DMS53 treated with DMSO at 0.1 percent for 48 hours (cell line): ENCODE results near the gene COL6A3.

Source experiments
- DNase-seq: peaks from one replicate; lab custom pipeline; 2025; ENCODE audit not compliant: unreplicated experiment; lab: John Stamatoyannopoulos, UW

Gene COL6A3

DNA sequence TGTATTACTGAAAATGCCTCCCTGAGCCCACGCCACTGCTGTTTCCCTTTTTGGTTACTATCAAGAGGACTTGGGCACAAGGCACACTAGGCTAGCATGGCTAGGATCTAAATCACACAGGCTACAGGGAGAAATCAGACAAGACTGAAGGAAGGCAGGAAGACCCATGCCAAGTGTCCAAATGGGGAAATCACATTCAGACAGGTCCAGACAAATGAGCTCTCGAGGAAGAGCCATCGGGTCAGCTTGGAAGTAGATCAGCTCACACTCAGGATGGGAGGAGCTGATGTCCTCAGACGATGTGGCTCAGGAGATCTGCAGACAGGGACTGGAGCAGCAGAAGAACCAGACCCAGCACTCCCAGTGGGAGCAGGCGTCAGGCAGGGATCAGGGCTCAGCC is 113.2 kb downstream of the COL6A3 start:
- DNase-seq = no peak

DNA sequence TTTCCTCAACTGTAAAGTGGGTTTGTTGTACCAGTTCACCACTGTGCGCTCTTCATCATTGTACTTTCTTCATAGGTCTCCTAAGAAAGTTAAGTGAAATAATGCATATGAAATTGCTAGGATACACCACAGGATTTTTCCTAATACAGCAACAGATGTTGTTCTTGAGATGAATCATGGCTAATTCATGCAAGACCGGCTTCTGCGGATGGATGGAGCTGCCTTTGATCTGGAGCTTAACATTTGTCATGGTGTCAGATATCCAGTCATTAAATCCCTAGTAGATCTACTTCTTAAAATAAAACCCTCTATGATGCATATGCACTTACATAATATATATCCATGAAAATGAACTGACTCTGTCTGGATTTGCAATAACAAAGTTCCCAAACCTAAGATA is 114.1 kb downstream of the COL6A3 start:
- peak; percentile 99 for DNase-seq

DNA sequence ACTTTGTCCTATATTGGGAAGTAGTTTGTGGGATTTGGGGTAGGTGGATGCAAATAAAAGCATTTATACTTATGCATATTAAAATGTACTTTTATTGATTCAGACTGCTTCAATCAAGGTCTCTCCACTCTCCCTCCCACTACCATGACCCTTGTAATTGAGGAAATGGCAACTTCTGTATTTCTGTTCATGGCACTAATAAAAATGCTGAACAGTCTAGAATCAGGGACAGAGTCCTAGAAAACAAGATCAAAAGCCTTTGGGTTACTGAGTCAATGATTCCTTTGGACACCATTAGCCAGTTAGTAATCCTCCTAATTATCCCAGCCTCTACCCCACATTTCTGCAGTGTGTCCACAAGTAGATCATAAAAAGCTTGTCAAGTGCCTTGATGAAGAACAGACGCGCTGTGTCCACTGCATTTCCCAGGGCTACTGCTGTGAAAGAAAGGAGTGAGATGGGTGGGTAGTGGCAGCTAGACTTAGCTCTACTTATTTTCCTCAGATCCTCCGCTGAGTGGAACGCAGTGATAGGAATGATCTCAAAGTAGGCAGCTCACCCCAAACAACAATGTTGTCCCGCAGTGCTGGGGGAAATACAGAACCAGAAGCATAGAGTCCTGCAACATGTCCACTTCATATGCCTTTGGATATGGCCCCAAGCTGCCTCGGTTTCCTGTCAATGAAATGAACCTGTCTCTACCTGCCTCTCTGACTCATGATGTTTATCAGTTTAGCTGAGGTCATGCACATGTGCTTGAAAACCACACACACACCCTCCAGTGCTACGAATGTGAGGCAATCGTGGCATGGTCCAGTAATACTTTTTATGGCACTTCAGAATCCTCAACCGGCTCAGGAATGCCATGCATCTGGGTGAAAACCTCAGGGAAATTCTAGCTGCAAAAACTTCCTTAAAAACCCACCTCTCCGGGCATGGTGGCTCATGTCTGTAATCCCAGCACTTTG is 115.5 kb downstream of the COL6A3 start:
- DNase-seq = peak; percentile 99

DNA sequence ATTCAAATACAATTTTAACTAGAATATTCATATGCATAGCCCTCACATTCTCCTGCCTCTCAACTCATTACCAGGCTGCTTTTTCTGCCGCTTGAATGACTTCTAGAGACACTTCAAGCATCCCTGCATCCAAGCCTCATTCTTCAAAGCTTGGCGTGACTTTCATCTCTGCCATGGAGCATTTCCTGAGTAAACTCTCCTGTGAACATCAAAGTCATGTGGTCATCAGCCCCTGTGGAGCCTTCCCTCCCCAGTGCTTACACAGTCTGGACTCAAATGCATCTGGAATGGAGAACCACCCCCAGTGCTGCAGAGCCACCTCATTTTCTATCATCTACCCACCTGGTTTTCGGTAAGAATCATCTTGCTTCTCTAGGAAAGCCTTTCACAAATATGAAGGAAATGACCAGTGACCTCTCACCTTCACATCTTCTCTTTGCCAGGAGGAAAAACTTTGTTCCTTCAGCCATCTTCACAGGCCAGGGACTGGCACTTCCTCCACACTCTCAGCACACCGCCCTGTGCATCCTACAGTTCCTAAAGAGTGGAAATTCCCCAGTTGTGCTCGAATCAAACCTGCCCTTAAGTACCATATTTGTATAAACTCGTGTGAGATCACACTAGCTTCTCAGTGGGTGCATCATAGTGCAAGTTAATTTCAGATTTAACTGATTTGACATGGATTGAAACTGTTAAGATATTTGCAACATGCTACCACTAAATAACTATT is 116.4 kb downstream of the COL6A3 start:
- peak; percentile 98 for DNase-seq

DNA sequence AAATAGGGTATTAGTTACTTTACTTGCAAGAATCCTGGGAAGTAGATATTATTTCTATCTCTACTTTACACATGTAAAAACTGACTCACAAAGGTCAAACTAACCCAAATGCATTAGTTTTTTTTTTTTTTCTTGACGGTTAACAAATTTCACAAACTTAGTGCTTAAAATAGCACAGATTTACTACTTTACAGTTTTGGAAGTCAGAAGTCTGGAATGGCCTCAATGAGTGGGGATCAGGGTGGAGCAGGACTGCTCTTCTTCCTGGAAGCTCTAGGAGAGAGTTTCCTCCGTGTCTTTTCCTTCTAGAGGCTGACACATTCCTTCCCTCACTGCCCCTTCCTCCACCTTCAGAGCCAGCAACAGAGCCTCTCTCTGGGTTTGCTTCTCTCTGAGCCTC is 117.2 kb downstream of the COL6A3 start:
- no peak for DNase-seq

DNA sequence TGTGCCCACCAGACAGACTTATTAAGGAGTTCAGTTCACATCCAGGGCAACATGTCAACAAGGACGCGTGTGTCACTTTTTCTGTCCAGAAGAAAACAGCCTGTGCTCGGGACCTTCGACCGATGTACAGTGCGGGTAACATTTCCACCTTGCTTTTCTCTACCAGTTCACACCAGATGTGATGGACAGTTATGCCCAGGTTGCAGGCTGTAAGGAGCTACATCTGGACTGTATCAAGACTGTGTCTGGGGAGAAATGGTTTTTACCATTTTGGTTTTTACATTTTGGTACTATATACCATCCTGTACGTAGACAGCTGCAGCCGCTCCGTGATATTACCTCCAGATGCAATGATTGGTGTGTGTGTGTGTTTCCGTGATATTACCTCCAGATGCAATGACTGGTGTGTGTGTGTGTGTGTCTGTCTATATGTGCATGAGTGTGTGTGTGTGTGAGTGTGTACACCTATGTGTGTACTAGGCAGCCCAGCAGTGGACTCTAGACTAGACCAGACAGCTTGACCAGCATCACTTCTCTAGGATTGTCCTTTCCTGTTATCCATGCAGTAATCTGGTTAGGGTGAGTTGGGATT is 118.0 kb downstream of the COL6A3 start:
- DNase-seq = no peak

DNA sequence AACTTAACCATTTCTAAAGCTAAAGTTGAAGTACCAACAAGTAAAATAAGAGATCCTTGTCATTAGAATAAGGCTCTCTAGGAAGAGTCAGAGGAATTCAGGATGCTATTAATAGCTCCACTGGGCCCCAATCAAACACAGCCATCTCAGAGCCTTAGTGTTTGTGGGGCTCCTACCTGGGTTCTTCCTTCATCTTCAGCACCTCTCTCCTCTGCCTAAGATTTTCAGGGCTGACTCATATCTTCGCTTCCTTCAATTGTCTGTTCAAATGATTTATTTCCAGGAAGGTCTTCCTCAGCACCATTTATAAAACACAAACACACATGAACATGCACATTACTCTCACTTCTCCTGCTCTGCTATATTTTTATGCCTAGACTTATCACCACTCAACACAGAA is 119.5 kb downstream of the COL6A3 start:
- DNase-seq = no peak

DNA sequence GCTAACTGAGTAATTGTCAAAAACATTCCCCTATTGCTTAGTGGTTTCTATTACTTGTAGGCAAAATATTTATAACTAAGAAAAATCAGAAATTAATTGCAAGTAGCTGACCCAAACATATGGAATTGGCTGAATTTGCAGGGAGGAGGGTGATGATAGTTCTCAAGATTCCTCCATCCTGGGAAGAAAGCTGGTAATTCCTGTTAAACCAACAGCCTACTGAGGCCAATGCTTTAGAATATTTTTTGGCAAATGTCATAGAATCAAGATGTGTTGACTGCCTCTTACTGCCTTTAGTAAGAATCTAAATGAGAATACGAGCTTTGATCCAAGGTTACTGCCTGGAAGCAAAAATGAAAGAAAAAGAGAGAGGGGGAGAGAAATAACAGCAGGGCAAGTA is 120.0 kb downstream of the COL6A3 start:
- DNase-seq = no peak

DNA sequence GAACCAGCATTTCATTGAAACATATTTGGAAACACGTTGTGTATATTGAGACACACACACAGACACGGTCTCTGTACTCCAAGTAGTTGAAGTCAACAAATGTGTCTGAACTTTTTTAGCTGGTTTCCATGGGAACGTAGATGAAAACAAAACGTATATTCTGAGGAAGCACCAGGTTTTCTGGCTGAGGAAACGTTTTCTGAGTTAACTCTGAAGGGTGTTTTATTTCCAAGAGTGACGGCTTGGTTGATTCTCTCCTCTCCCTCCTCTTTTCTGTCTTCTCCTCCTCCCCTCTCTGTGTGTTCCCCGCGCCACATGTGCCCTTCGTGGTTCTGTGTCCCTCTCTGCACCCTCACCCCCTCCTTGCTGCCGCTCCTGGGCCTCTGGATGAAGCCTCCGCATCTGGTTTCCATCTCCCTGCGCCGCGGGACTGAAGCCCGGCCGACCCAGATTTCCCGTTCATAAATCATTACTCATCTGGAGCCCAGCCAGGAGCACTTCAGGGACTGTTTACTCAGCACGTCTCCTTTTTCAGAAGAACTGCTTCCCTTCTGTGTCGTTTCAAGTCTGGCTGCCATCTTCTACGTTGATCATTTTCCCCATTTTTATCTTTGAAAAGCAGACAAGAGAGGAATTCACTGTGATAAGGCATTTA is 122.7 kb downstream of the COL6A3 start:
- DNase-seq = peak; percentile 99

DNA sequence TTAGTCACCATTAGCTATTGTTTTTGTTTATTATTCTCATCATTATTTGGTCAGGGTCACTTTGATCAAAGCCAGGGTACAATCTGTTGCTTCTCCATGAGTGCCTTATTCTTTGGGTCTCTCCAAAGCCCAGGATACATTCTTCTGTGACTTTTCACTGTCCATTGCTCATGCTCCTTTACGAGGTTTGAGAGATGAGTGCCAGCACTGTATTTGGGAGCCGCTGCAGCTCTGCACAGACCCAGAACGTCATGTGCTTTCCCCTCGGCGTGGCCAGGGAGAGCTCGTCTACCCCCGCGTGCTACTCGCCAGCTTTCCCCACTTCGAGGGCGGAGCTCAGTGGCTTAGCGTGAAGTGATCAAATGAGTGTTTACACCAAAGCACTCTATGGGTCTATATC is 123.7 kb downstream of the COL6A3 start:
- DNase-seq = peak; percentile 59

DNA sequence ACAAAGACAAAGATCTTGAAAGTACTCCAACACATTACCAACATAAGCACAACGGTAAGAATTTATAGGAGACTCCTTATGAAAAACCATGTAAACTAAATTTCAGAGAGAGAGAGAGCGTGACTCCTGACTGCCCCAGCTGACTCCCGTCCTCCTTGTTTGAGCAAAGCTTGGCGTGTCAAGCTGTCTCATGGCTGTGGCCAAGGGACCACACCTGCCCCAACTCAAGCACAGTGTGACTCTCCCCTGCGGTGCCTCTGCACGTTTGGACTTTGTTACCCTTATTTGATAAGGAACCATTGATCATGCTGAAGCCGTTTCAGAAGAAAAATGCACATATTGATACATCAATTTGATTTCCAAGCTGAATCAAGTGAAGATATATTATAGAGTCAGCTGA is 124.8 kb downstream of the COL6A3 start:
- no peak for DNase-seq

DNA sequence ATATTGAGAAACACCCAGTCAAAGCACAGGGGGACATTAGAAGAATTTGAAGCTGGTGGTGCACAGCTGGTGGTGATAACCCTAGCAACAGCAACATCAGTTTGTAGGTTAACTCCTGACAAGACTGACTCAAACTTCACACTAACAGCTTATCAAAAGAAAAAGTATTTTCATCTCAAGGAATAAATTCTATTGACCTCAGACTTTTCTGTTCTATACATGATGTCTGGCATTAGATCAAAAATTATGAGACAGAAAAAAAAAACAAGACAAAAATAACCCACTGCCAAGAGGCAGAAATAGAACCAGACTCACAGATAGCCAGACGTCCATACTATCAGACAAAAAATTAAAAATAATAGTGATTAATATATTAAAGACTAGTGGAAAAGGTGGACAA is 126.1 kb downstream of the COL6A3 start:
- no peak for DNase-seq

DNA sequence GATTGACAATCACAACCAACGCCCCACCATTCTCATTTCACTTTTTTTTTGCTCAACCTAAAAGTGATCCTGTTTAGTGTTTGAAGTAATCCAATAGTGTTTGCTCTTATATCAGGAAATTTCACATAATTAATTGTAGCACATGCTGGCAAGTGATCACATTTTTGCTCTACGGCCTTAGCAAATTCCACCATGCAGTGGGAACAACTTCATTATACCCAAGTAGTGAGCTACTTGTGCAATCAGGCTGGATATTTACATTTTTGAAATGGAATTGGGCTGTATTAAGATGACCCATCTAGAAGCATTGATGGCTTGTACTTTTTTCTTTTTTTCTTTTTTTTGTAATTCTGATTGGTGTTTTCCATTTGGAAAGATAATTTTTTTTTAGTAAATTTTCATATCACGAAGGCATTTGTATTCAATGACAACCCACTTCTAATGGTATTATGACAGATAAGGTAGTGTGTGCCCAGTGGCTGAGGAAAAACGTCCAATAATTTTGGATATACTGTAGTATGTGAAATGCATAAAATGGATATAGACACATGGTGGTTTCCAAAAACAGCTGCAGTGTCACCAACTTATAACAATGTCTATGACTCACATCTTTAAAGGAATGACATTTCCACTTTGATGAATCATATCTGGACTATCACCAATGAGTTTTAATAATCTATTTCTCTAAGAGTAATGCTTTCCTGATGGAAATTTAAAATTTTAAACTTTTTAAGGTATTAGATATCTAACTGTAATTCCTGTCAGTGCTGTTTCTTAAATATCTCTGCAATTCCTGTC is 130.6 kb downstream of the COL6A3 start:
- no peak for DNase-seq

DNA sequence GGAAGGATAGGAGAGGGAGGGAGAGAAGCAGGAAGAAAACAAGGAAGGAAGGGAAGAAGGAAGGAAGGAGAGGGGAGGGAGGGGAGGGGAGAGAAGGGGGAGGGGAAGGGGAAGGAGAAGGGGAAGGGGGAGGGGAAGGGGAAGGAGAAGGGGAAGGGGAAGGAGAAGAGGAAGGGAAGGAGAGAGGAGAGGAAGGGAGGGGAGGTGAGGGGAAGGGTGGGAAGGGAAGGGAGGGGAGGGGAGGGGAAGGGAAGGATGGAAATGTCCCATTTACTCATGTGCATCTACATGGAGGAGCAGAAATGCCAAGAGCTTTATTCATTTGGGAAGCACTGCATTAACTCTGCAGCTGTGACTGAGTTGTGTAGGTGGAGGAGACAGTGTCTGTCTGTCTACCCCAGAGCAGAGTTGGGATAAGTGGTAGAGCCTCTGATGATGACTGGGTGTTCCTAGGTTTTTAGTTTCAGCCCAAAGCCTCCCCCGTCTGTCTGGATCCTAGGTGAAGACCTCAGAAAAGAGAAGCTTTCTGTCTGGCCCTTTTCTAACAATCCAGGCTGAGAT is 131.3 kb downstream of the COL6A3 start:
- no peak for DNase-seq

DNA sequence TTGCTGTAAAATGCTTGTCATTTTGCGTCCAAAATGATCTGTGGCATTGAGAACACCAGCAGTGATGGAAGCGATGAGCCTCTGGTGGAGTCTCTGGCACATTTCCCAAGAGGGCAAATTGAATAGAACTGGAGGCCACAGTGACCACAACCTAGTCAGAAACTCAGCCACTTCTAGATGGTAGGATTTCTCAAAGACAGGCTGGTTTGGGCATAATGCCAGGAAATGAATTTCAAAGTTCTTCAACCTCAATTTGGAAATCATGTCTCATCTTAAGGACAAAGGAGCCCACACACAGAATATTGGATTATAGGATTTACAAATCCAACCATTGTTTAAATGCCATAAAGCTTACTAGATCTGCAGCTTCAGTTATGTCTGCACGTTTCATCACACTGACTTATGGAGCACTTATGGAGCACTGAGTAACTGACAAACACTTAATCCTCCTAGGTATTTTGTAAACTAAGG is 132.1 kb downstream of the COL6A3 start:
- no peak for DNase-seq

DNA sequence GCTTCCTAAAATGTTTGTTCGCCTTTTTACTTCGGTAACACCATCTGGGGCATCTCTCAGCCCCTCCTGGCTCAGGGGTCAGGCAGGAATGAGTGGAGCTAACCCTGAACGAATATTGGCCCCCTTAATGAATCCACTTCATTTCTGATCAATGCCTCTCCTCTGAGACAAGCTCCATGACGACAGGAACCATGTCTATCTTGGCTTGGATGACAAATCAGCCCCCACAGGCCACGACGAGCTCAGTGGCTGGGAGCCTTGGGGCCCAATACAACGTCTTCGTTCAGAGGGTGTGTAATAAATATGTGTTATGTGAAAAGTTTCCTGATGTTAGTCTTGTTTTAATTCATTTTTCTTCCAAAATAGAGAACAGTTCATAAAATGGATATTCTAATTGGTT is 133.0 kb downstream of the COL6A3 start:
- no peak for DNase-seq

DNA sequence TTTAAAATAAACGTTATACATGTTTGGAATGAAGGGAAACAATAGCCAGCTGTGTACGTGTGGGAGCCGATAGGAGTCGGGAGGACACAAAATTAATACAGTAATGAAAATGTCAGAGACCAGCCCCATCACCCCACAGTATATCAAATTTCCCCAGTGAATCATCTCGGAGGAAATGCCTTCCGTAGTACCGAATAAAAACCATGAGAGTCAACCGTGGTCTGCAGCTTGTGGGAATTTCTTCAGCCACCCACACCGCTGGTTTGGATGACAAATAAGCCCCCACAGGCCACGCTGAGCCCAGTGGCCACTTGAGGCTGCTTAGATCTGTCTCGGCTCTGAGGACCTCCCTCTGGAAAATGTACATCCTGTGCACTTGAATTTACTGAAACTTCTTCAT is 133.7 kb downstream of the COL6A3 start:
- no peak for DNase-seq

DNA sequence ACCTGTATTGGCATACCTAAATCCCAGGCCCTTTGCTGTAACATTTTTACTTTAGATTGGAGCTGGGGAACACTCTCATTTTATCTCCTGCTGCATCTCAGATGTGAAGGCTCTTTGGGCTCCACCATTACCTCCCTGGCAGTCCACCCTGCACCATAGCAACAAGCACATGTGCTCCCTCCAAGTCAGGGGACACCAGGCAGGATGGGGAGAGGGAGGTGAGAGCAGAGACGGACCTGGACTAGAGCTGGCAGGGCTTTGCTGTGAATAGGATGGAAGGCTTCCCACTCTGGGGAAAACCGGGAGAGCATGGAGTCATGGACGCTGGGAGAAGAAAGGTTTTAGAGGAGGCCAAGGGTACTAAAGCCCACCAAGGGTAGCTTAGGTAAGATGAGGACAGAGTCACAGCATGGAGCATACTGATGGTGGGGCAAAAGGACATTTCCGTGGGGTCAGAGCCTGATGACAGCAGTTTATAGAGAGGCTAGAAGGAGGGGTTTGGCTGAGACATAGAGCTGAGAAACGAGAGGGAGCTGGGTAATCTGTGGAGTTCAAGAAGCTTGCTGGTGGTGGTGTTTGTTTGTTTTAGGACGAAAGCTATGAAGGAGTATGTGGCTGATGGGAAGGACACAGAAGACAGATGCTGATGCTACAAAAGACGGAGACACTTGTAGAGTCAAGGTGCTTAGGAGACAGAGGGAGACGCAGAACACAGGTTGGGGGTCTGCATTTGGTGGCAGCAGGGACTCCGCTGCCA is 134.8 kb downstream of the COL6A3 start:
- DNase-seq = no peak

DNA sequence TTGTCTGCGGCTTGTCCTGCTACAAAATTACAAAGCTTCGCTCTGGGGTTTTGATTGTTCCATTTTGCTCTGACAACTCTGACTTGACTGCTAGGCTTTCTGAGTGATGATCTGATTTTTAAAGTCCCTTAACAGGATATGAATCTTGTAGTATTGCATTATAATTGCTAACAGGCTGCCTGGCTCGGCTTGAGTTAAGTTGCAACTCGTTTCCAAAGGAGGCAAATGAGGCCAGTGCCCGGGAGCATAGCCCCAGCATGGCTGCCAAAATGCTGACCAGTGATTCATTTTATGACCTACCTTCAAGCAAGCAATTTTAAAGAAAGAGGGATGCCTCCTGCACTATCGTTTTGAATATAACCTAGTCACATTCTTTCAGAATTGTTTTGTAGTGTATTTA is 135.4 kb downstream of the COL6A3 start:
- DNase-seq = no peak
